T follicular helper cell (primary cell): ENCODE measurements around the gene EFHD2.
"Not testable (repeated sequence)": the region's sequence is repeated elsewhere in the genome, so short reads cannot be mapped to it uniquely, and the experiment has no call there.

ENCODE experiments used
- DNase-seq: peaks from one replicate; pipeline ENCODE4 v3.0.0-alpha.2; 2020; ENCODE audit warnings: low read depth

The EFHD2 gene

DNA sequence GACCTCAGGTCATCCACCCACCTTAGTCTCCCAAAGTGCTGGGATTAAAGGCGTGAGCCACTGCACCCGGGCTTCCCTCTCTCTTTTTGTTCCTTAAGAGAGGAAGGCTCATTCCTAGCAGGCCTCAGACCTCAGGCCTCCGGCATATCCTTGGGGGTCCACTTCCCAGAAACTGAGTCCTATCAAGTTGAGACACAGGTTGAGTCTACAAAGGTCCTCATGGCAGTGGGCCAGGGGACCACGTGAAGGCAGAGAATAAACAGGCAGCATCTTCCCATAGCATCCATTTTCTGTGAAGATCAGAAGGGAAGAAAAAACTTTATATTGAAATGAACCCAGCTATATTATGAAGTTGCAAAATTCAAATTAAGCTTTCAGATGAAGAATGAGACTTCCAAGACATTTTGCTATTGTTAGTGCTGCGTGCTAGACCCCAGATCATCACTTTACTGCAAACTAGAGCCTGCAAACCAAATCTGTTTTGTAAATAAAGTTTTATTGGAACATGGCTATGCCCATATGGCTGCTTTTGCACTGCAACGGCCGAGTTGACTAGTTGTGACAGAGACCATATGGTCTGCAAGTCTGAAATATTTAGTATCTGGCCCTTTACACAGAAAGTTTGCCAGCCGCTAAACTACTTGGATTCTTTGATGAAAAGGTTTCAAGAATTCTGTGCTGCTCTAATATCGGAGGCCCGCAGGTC, 43.3 kb downstream of the EFHD2 start:
- DNase-seq = no peak

DNA sequence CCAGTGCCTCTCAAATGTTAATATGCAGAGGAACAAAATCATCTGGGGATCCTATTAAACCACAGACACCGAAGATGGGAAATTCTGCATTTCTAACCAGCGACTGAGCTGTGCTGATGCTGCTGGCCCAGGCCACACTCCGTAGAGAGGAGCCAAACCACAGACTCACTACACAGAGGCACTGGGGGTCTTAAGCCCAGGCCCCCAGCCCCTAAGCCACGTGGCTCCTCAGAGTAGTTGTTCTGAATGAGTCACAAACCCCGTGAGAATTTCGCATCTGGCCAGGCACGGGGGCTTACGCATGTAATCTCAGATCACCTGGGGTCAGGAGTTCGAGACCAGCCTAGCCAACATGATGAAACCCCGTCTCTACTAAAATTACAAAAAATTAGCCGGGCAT, 44.0 kb downstream of the EFHD2 start:
- no peak for DNase-seq

DNA sequence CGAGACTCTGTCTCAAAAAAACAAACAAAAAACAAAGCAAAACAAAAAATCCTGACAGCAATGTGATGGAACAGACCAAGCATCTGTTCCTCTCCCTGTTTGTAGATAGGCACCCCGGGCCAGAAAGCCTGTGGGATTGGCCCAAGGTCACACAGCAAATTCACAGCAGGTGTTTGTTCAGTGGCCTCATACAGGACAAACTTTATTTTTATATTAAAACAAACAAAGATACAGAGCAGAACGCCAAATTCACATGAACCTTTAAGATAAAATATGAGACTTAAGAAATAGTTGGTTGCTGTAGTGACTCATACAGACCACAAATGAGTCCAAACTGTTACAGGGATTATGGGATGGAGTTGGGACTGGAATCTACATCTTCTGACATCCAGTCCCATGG, 44.6 kb downstream of the EFHD2 start:
- DNase-seq = no peak

DNA sequence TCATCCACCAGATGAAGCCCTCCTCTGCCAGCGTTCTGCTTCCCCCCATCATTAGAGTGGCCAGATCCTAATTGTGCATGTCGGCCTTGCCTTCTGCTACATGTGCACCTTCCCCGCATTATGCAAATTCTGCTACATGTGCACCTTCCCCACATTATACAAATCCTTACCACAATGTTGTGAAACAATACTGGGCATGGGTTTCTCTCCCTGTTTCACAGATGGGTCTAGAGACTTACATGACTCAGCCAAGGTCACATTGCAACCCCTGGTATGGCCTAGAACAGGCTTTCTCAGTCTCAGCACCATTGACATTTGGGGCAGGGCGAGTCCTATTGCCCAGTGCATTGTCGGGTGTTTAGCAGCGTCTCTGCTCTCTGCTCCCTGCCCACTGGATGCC, 45.8 kb downstream of the EFHD2 start:
- no peak for DNase-seq

DNA sequence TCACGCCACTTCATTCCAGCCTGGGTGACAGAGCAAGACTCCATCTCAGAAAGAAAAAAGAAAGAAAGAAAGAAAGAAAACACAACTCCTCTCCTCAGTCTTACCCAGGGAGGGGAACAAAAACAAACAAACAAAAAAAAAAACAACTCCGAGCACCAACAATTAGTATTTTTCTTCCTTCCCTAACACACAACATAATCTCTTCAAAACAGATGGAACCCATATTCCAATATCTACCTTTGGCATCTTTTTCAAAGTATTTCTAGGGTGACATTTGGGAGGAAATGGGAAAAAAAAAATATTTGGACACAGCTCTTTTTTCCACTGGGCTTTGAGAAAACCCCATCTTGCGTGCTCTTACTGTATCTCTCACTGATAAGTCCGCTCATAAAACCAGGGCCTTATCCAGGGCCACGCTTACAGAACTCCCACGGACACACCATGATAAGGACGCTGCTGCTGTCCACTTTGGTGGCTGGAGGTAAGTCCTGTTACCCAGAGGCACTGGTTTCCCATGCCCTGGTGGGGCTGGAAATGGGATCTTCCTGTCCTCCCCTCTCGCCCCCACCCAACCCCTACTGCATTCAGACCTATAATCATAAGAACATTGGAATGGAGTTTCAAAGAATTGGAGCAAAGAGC, 46.7 kb downstream of the EFHD2 start, which contains the start of gene CELA2A:
Gene CELA2A, plus strand, starts transcription at position 420 of the 642 bp plus-strand sequence. Its CDS starts 22 bp downstream, at position 442.
- DNase-seq = no peak

DNA sequence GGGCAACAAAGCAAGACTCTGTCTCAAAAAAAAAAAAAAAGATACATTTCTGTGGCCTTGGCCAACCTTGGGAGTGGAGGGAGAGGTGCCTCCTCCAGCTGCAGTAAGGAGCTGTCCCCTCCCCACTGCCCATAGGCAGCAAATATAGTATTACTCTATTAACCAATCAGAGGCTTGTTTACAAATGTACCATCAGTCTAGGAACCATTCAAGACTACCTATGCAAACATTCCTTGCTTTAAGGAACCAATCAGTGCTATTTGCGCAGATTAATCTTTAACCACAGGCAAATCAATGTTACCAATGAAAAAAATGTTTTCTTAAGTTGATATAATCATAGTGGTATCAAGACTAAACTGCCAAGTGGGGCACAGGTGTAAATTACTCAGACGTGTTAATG, 47.9 kb downstream of the EFHD2 start:
- no peak for DNase-seq

DNA sequence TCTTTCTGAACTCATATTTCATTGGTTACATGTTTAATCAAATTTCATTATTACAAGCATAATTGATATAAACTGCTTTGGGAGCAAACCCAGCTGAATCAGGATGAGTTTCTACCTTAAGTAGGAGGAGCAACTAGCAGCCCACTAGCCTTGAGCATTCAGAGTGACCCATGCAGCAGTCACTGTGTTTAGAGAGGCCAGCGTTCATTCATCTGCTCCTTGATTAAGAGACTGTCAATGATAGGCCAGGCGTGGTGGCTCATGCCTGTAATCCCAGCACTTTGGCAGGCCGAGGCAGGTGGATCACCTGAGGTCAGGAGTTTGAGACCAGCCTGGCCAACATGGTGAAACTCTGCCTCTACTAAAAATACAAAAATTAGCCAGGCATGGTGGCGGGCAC, 48.7 kb downstream of the EFHD2 start:
- DNase-seq = not testable (repeated sequence)

DNA sequence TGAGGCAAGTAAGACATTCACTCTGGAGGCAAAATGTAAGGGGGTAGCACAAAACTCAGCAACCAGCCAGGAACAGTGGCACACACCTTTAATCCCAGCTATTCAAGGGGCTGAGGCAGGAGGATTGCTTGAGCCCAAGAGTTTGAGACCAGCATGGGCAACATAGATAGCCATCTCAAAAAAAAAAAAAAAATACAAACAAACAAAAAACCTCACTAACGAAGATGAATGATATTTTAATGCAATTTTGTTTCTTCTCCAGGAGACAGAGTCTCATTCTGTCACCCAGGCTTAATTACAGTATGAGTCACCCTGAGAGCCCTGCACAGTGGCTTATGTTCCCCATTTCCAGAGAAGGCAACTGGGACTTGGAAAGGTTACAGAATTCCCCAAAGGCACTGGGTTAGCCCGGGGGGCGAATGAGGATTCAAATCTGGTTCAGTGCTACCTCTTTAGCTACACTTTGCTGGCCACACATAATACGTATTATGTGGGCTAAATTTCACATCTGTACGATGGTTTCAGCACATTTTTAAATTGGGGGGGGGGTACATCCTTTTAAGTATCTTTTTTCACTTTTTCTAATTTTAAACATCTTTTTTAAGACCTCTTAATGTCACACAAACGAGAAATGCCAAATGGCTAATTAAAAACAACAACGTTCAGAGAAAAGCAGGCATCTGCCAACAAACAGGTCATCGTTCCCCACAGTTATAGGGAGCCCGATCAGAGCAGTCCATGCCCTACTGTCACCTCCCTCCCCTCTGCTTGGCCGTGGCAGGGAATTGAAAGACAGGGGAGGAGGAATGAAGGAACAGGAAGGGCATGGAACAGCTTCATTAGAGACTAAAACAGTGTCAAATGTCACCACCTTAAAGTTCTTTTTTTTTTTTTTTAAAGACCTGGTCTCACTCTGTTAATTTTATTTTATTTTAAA, 50.4 kb downstream of the EFHD2 start:
- DNase-seq = no peak

DNA sequence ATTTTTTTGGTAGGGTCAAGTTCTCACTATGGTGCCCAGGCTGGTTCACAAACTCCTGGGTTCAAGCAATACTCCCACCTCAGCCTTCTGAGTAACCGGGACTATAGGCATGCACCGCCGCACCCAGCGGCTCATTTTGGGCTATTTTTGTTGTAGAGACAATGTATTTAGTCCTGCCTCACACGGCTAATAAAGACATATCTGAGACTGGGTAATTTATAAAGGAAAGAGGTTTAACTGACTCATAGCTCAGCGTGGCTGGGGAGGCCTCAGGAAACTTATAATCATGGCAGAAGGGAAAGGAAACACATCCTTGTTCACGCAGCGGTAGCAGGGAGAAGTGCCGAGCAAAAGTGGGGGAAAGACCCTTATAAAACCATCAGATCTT, 51.0 kb downstream of the EFHD2 start:
- no peak for DNase-seq

DNA sequence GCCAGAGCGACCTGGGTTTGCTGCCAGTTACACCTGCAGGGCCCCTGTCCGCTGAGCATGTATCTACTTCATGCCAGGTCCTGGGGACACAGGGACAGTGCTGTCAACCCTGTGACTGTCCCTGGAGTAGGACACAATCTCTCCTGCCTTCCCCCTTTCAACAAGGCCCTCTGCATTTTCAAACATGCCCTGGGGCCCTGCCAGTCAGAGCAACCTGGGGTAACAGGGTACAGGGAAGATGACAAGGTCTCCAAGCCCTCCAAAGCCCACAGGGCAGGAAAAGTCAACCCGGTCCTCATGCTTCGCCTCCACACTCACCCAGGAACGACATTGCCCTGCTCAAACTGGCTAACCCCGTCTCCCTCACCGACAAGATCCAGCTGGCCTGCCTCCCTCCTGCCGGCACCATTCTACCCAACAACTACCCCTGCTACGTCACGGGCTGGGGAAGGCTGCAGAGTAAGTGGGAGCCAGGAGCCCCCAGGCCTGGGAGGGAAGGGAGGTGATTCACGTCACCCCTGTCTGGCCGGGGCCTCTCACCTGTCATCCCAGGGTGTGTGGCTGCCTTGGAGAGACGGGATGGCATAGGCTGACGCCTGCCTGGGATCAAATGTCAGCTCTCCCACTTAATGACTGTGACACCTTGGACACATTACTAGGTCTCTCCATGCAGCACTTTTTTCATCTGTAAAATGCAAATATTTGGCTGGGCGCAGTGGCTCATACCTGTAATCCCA, 53.5 kb downstream of the EFHD2 start:
- DNase-seq = not testable (repeated sequence)

DNA sequence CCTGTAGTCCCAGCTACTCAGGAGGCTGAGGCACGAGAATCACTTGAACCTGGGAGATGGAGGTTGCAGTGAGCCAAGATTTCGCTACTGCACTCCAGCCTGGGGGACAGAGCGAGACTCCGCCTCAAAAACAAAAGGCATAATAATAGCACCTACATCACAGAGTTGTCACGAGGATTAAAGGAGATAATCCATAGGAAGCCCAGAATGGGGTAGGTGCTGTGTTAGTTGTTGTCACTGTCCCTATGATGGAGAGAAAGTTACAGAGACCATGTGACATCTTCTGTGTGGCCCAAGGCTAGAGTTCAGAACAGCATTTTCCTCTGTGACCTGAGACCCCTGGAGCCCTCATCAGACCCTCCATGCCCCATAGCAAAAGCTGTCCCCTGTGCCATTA, 54.2 kb downstream of the EFHD2 start:
- not testable (repeated sequence) for DNase-seq

DNA sequence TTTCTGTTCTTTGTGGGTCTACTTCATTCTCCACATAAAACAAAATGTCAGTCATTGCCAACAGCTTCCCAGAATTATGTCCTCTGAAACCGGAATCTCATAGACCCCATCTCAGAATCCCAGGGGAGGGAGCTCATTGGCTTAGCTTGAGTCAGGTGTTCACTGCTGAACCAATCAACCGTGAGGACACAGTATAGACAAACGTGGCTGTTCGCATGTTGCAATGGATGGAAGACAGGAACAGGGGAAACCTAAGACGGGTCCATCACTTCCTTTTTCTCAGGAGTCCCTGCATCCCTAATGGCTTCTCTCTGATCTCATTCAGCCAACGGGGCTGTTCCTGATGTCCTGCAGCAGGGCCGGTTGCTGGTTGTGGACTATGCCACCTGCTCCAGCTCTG, 56.0 kb downstream of the EFHD2 start:
- DNase-seq = no peak

DNA sequence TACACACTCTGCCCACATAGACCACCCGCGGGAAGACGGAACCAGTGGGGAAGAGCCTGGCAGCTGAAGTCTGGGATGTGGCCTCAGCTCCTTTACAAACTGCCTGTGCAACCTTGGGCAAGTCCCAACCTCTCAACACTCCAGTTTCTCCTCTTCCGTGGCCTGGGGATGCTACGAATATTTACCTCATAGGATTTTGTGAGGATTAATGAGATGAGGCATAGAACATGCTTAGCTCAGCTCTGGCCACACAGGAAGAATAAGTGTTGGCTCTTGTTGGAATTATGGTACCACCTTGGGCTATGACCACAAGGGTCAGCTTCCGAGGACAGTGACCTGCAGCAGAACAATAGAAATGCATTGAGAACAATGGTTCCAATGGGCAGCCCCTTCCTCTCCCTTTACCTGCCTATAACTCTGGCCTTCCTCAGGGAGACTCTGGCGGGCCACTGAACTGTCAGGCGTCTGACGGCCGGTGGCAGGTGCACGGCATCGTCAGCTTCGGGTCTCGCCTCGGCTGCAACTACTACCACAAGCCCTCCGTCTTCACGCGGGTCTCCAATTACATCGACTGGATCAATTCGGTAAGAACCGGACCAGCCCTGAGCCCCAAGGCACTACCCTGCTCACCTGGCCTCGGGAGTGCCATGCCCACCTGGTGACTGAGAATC, 57.4 kb downstream of the EFHD2 start:
- DNase-seq = not testable (repeated sequence)

DNA sequence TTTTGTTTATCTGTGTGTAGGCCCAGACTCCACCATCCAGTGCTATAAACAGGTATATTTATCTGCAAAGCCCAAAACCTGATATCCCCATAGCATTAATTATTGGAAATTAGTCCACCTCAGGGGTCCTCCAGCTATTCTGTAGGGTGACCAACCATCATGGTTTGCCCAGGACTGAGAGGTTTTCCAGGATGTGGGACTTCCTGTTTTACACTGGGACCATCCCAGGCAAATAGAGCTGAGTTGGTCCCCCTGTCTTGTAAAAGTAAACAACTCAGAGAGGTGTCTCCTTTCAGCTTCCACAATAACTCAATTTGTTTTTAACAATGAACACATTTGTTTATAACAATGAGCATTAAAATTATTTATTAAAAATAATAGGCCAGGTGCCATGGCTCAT, 58.5 kb downstream of the EFHD2 start:
- DNase-seq = no peak

DNA sequence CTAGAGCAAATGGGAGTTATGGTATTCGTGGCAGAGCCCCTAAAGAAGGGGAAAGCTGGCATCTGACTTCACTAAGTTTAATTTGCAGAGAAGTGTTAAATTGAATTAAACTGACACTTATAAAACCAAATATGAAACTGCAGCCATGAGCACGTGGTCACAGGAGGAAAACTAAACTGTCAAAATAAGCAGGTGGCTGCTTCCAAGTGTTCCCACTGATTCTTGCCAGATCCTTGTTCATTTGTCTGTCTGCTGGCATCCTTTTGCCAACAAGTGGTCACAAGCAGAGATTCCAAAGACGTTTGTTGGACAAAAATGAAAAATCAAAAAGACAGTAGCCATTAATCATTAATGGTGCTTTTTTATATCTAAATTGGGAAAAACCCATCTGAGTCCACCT, 59.7 kb downstream of the EFHD2 start:
- DNase-seq = no peak

DNA sequence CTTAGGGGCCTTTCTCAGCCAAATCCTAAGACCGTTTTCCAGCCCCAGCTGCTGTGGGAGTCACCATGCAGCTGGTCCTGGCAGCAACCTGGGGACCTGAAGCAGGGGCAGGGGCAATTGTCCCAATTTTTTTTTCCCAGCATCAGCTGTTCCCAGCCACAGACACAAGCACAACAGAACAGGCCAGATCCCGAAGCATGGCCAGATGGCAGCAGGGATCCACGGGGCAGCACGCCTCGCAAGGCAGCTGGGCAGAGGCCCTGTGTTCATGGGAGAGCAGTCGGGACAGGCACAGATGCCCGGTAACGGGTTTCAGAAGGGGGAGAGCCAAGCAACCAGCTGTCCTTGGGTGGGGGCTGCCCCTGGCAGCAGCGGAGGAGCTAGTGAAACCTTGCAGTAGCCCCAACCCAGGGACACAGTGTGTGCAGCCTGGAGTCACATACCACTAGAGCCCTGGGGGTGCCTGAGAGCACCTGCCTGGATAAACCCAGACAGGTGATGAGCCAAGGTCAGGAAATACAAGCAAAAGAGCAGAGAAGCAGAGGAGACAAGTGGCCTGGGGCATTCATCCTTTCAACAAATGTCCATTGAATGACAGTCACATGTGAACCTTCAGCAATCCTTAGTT, 60.2 kb downstream of the EFHD2 start:
- not testable (repeated sequence) for DNase-seq

DNA sequence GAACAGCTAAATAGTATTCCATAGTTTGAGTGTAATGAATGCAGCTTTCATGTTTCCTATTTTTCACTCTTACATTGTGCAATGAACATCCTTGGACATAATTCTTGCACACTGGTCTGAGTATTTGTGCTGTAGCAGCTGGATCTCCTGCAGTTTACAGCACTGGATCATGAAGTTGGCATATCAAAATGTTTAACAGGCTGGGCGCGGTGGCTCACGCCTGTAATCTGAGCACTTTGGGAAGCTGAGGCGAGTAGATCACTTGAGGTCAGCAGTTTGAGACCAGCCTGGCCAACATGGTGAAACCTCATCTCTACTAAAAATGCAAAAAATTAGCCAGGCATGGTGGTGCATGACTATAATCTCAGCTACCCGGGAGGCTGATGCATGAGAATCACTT, 61.4 kb downstream of the EFHD2 start:
- not testable (repeated sequence) for DNase-seq

DNA sequence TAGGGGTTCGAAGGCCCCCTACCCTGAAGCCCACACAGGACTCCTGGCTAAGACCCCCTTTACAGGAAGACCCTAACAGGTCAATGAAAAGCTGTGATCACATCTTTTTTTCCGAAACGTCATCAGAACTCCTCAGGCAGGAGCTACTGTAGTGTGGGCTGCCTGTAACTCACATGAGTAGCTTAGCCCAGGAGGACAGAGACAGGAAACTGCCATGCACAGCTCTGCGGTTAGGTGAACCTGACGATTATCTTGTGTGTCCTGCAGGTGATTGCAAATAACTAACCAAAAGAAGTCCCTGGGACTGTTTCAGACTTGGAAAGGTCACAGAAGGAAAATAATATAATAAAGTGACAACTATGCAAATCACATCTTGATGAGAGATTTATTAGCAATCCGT, 62.0 kb downstream of the EFHD2 start:
- not testable (repeated sequence) for DNase-seq

DNA sequence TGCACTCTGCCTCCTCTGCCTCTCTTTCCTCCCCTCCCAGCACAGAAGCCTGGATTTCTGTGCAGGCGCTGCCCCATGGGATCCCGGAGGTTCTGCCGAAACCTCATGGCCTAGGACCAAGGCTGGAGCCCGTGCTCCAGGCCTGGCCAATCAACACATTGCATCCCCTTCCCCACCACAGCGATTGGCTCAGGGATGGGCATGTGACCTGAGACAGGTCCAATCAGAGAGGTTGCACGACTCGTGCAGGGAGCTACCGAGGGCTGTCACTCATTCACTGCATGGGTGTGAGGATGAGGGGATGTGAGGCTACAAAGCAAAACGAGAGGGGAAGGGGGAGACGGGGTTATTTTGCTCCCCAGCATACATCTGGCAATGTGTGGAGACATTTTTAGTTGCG, 62.9 kb downstream of the EFHD2 start:
- no peak for DNase-seq

DNA sequence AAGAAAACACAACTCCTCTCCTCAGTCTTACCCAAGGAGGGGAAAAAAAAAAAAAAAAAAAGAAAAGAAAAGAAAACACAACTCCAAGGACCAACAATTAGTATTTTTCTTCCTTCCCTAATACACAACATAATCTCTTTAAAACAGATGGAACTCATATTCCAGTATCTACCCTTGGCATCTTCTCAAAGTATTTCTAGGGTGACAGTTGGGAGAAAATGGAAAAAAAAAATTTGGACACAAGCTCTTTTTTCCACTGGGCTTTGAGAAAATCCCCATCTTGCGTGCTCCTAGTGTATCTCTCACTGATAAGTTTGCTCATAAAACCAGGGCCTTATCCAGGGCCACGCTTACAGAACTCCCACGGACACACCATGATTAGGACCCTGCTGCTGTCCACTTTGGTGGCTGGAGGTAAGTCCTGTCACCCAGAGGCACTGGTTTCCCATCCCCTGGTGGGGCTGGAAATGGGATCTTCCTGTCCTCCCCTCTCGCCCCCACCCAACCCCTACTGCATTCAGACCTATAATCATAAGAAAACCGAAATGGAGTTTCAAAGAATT, 66.1 kb downstream of the EFHD2 start, which contains the start of gene CELA2B:
Gene CELA2B, plus strand, starts transcription at position 353 of the 563 bp plus-strand sequence. Its CDS starts 22 bp downstream, at position 375.
- DNase-seq = no peak
